IPS-20b (cell line): ENCODE measurements around the gene SPNS1.

Experiments
- H3K27ac ChIP-seq: one replicate; pipeline ENCODE4 v1.5.1; 2013; ENCODE audit warnings: low read length
- H3K27me3 ChIP-seq: 2 replicates; pipeline ENCODE4 v1.6.1; 2013; ENCODE audit warnings: mild to moderate bottlenecking, low read length, inconsistent platforms; ENCODE audit not compliant: insufficient read depth
- H3K36me3 ChIP-seq: 2 replicates; pipeline ENCODE4 v1.6.1; 2013; ENCODE audit warnings: low read depth, mild to moderate bottlenecking, inconsistent platforms, low read length, moderate library complexity; ENCODE audit not compliant: insufficient read depth
- H3K4me1 ChIP-seq: 2 replicates; pipeline ENCODE4 v1.6.1; 2013; ENCODE audit warnings: mild to moderate bottlenecking, control low read depth, inconsistent platforms, low read length, moderate library complexity; ENCODE audit not compliant: insufficient read depth
- H3K4me3 ChIP-seq: 2 replicates; pipeline ENCODE4 v1.5.1; 2013; ENCODE audit warnings: mild to moderate bottlenecking, low read length, inconsistent platforms
- H3K9ac ChIP-seq: 2 replicates; pipeline ENCODE4 v1.6.1; 2013; ENCODE audit warnings: low read depth, mild to moderate bottlenecking, inconsistent platforms, low read length, moderate library complexity
- H3K9me3 ChIP-seq: 2 replicates; pipeline ENCODE4 v1.6.1; 2013; ENCODE audit warnings: mild to moderate bottlenecking, low read depth, low read length, inconsistent platforms; ENCODE audit not compliant: insufficient read depth

SPNS1 gene

GRCh38 chr16:28984619-28985135 lies 10.1 kb downstream of the SPNS1 start, which contains the start of gene LAT:
TSS of gene LAT (plus strand) at chr16:28985052. CDS start at chr16:28985418, 366 bp downstream.
- Histone ChIP-seq H3K36me3 (peaks cover 24% of the 10 kb centered on the region; the same call in 1 of the 2 replicates), H3K9me3 (no peaks in the 10 kb centered on the region), H3K27me3 (no peaks in the 10 kb centered on the region), H3K27ac (no peak within 1 kb of the TSS), H3K4me3 (no peak within 1 kb of the TSS), H3K9ac (no peak within 1 kb of the TSS), H3K4me1 (no peaks in the 10 kb centered on the region)

- Histone ChIP-seq H3K4me1 (no peaks in the 10 kb centered on the region), H3K9ac (no peak overlapping the region), H3K36me3 (peaks cover 24% of the 10 kb centered on the region; the same call in 1 of the 2 replicates), H3K4me3 (no peak overlapping the region), H3K9me3 (no peaks in the 10 kb centered on the region), H3K27me3 (no peaks in the 10 kb centered on the region), H3K27ac (no peak overlapping the region)
Measured at GRCh38 chr16:28985211-28986041, 10.8 kb downstream of the SPNS1 start.

- no peak overlapping the region for H3K9ac ChIP-seq
Measured at GRCh38 chr16:28986046-28986445, 11.5 kb downstream of the SPNS1 start.

GRCh38 chr16:28986492-28986891 lies 11.9 kb downstream of the SPNS1 start:
- Histone ChIP-seq H3K9me3 (no peaks in the 10 kb centered on the region), H3K4me3 (no peak overlapping the region), H3K9ac (no peak overlapping the region), H3K27ac (no peak overlapping the region), H3K36me3 (peaks cover 19% of the 10 kb centered on the region; the same call in 1 of the 2 replicates), H3K27me3 (no peaks in the 10 kb centered on the region), H3K4me1 (no peaks in the 10 kb centered on the region)

More at GRCh38 chr16:28986046-28986445, 11.5 kb downstream of the SPNS1 start:
- Histone ChIP-seq H3K27ac (no peak overlapping the region), H3K9me3 (no peaks in the 10 kb centered on the region), H3K4me1 (no peaks in the 10 kb centered on the region), H3K27me3 (no peaks in the 10 kb centered on the region), H3K4me3 (no peak overlapping the region), H3K36me3 (peaks cover 20% of the 10 kb centered on the region; the same call in 1 of the 2 replicates)

GRCh38 chr16:28987170-28987853 lies 12.7 kb downstream of the SPNS1 start:
- Histone ChIP-seq H3K4me1 (no peaks in the 10 kb centered on the region), H3K9me3 (no peaks in the 10 kb centered on the region), H3K9ac (no peak overlapping the region), H3K4me3 (no peak overlapping the region), H3K27ac (no peak overlapping the region), H3K27me3 (no peaks in the 10 kb centered on the region), H3K36me3 (peaks cover 12% of the 10 kb centered on the region; the same call in 1 of the 2 replicates)

GRCh38 chr16:28989363-28989762 lies 14.8 kb downstream of the SPNS1 start:
- Histone ChIP-seq H3K9ac (no peak overlapping the region), H3K4me3 (no peak overlapping the region), H3K9me3 (no peaks in the 10 kb centered on the region), H3K27ac (no peak overlapping the region), H3K27me3 (no peaks in the 10 kb centered on the region), H3K4me1 (no peaks in the 10 kb centered on the region), H3K36me3 (no peaks in the 10 kb centered on the region)

GRCh38 chr16:28990375-28991040 lies 15.9 kb downstream of the SPNS1 start:
- Histone ChIP-seq H3K36me3 (no peaks in the 10 kb centered on the region), H3K27ac (no peak overlapping the region), H3K9me3 (no peaks in the 10 kb centered on the region), H3K27me3 (no peaks in the 10 kb centered on the region), H3K4me1 (no peaks in the 10 kb centered on the region), H3K4me3 (no peak overlapping the region), H3K9ac (no peak overlapping the region)

- Histone ChIP-seq H3K4me3 (no peak overlapping the region), H3K36me3 (no peaks in the 10 kb centered on the region), H3K9ac (no peak overlapping the region), H3K27ac (no peak overlapping the region), H3K27me3 (no peaks in the 10 kb centered on the region), H3K4me1 (no peaks in the 10 kb centered on the region), H3K9me3 (no peaks in the 10 kb centered on the region)
Measured at GRCh38 chr16:28991687-28992086, 17.1 kb downstream of the SPNS1 start.

GRCh38 chr16:28992496-28992895 lies 17.9 kb downstream of the SPNS1 start:
- no peaks in the 10 kb centered on the region for H3K9me3 ChIP-seq
- H3K9ac ChIP-seq: no peak overlapping the region
- H3K4me1 ChIP-seq: no peaks in the 10 kb centered on the region
- H3K4me3 ChIP-seq: no peak overlapping the region
- no peak overlapping the region for H3K27ac ChIP-seq
- H3K27me3 ChIP-seq: no peaks in the 10 kb centered on the region
- H3K36me3 ChIP-seq: no peaks in the 10 kb centered on the region

- Histone ChIP-seq H3K4me1 (no peaks in the 10 kb centered on the region), H3K9me3 (no peaks in the 10 kb centered on the region), H3K9ac (no peak overlapping the region), H3K27me3 (no peaks in the 10 kb centered on the region), H3K4me3 (no peak overlapping the region), H3K27ac (no peak overlapping the region), H3K36me3 (no peaks in the 10 kb centered on the region)
Measured at GRCh38 chr16:28998837-28999236, 24.3 kb downstream of the SPNS1 start.

GRCh38 chr16:28999577-28999976 lies 25.0 kb downstream of the SPNS1 start:
- Histone ChIP-seq H3K9me3 (no peaks in the 10 kb centered on the region), H3K9ac (no peak overlapping the region), H3K4me3 (no peak overlapping the region), H3K36me3 (no peaks in the 10 kb centered on the region), H3K4me1 (no peaks in the 10 kb centered on the region), H3K27me3 (no peaks in the 10 kb centered on the region), H3K27ac (no peak overlapping the region)
